Stimulated activated CD8-positive, alpha-beta memory T cell treated with anti-CD3 and anti-CD28 coated beads, Interleukin-12 subunit alpha, Interleukin-12 subunit beta, amount 100 ng/mL, for 4 hours (primary cell): ENCODE results near the gene C14orf180.

Experiments
- DNase-seq: peaks from one replicate; pipeline ENCODE4 v3.0.0-alpha.2; 2020; ENCODE audit warnings: low read depth

Gene C14orf180

GRCh38 chr14:104579507-104579906, at the start of gene C14orf180:
Gene C14orf180, plus strand, starts transcription at chr14:104579764. Its CDS starts 6,667 bp downstream, at chr14:104586431.
- no peak for DNase-seq

DNA sequence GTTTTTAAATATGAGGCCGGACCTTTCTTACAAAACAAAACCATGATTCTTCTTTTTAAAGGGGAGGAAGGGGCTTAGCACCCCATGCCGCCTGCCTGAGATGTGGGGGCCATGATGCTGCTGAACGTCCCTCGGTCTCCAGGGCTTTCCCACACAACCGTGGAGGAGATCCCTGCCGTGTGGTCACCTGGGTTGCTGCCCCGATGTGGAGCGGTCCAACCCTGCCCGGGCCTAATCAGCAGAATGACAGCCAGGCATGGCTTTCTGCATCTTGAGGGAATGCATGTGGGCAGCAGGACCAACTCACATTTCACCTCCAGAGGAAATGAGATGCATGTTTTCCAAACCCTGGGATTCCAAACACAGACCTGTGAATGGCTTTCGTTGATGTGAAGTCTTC, 48.9 kb upstream of the C14orf180 start:
- no peak for DNase-seq

DNA sequence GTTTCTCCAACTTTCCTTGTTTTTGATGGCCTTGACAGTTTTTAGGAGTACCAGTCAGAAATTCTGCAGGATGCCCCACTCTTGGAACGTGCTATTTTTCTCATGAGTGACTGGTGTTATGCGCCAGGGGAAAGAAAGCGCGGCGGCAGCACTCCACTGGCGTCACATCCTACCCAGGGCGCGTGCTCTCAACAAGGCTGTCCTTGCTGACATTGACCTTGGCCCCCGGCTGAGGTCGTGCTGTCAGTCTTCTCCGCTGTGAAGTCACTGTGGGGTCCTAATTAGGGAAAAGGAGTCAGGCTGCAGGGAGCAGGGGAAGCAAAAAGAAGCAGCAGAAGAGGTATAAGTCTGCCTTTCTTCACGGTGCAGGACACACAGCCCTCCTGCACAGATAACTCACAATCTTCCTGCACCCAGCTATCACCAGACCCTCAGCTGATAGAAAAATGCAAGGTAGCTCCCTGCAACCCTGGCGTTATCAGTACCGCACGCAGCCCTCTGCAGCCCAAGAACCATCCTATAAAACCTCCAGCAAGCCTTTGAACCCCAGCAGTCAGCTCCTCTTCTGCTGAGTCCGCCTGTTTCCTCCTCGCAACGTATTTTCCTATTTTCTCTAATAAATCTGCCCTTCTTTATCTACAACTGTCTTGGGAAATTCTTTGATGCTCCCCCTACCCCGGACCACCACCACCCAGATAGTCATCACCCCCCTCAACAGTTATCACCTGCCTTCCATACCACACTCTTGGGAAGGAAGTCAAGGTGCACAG, 48.0 kb upstream of the C14orf180 start:
- DNase-seq: no peak

GRCh38 chr14:104532191-104532555, 47.4 kb upstream of the C14orf180 start:
- DNase-seq: no peak

GRCh38 chr14:104534036-104534435, 45.5 kb upstream of the C14orf180 start:
- DNase-seq: no peak

DNA sequence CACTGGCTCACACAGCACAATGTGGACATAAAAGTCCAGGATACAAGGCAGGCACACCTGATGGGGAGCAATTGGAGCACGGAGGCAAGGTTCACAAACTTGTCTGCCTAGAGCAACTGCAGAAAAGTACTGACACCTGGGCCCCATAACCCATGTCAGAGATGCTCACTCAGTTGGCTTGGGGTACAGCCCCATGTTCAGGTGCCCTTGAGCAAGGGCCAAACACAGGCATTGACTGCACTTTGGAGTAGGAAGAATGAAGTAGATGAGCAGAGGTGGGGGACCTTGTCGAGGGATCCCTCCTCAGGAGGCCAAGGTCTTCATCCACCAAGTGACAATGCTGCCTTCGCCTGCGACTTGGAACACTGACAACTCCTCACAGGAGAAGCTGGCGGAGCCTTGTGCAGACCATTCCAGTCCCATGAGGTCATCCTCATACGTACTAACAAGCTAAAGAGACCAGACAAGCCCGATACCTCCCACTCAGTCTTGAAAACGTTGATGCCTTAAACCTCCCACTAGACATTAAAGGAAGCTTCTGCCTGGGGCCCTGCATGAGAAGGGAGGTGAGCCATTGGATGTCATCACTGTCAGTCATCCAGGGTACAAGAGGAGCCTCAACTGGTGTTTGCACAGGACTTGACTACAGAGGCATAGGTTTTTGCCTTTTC, 42.5 kb upstream of the C14orf180 start:
- no peak for DNase-seq

DNA sequence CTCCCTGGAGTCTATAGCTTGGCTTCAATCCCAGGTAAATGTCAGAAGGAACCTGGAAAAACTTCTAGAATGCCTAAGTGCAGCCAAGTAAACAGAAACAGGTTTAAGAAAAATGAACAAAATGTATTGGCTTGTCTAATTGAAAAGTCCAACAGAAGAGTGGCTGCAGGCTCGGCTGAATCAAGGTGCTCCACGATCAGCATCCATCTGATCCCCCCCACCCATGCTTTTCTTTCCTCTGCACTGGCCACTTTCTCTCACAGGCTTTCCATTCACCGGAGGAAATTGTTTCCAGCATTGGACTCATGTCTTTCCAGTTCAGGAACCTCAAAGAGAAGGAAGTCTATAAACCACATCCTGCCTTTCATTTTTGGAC, 42.0 kb upstream of the C14orf180 start:
- no peak for DNase-seq

DNA sequence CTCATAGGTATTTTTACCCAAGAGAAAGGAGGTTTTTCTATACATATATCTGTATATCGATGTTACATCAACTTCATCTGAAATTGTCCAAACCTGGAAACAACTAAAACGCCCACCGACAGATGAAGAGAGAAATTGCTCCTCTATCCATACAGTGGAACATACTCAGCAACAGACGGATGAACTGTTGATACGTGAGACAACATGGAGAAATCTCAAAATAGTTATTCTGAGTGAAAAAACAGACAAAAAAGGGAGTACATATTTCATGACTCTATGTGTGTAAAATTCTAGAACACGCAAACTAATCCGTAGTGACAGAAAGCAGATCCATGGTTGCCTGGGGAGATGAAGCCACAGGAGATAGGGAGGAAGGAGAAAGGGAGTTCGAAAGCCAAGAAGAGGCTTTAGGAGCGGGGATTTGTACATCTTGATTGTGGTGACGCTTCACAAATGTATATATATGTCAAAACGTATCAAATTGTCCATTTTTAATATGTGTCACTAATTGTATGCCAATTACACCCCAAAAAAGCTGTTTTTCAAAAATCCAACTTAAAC, 37.6 kb upstream of the C14orf180 start:
- no peak for DNase-seq

GRCh38 chr14:104542871-104543830, 36.4 kb upstream of the C14orf180 start:
- DNase-seq: no peak

DNA sequence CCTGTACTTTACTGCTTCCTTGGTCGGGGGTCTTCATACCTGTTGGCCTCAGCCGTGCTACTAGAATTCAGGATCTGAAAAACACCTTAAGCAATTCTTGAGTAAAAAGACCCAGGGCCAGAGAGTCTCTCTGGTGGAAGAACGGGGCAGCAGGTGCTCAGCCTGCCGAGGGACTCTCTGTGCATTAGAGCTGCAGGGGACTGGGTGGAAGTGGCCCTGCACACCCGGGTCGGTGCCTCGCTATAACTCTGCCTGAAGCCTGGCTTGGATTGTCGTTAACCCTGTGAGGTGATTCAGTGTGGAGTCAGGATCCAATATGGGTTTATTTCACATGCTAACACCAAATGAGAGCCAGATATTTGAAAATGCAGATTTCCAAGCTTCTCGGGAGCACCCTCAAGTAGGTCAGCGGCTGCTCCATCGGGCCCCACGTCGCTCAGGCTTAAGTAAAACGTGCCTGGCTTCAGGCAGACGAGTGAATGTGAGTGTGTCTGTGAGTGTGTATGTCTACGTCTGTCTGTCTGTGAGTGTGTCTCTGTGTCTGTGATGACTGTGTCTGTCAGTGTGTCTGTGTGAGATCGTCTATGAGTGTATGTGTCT, 35.1 kb upstream of the C14orf180 start:
- DNase-seq: no peak

DNA sequence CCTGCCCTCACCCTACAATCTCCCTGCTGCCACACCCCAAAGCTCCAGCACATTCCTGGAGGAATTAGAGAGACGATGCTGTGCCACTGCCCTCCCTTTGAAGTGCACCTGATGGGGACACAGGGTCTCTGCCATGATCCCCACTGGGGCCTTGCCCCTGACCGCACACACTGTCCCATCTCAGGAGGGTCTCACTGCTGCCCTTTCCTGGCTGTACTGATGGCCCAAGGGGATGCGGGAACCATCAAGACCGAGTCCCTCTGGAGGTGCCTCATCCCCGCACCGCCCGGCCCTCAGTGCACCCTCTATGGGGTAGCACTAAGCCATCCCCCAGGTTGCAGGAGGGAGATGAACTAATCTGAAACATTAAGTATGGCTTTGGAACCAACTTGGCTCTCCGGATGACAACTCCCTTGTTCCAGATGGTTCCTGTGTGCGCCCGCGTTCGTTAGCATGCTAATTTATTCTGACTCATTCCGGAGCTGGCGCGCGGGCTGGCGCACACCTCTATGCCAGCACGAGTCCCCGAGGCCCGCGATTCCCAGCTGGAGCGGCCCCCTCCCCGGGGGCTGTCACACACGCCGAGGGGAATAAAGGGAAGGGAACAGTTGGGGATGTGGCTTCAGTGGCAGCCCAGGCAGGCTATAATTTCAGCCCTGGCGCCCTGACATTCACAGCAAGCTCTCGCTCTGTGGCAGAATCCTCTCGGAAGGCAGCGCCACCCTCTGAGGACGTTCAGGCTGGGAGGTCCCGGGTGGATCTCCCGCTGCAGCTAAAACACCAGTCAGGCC, 34.2 kb upstream of the C14orf180 start:
- DNase-seq: no peak

DNA sequence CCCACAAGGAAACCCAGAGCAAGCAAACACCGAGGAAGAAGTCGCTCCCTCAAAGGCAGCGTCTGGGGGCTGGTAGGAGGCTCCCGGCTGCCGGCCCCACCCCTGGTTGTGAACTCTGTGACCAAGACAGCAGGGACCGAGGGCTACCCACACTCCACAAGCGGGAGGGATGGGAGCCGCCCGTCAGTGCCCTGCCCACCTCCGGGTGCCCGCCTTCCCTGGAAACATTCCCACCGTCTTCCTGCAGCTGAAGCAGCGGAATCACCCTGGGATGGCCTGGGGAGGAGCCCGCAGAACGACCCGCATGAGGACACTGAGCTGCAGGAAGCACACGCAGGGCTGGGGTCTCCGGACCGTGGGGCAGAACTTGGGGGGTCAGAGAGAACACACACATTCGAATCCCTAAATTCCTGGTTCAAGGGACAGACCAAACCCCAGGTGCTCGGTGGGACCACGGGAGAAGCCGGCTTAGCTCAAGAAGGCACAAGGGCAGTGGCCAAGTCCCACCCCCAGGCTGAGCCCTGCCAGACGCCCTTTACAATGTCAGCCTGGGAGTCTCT, 33.5 kb upstream of the C14orf180 start:
- DNase-seq: no peak

DNA sequence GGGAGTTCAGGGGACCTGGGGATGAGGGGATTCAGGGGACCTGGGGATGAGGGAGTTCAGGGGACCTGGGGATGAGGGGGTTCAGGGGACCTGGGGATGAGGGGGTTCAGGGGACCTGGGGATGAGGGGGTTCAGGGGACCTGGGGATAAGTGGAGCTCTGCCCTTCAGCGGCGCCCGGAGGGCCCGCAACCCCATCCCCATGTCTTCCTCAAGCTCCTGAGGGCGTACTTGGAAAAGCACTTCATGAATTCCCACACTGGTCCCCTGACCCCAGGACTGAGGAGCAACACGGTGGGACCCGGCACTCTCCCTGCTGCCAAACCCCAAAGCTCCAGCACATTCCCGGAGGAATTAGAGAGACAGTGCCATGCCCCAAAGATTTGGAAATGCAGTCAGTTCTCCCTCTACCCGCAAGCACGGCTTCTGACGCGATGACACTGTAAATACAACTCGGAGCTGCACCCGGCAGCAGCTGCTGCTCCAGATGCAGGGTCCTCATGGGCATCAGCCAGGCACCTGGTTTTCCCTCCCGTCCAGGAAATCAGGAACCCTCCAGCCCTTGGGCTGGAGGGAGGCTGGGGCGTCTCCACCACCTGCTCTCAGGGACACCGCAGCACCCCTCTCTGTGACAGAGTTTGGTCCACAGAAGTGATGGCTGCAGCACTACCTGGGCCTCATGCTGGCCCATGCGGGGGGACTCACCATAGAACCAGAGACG, 32.8 kb upstream of the C14orf180 start:
- DNase-seq: no peak

- DNase-seq: no peak
These were observed 32.1 kb upstream of the C14orf180 start for GRCh38 chr14:104547310-104547997.

GRCh38 chr14:104547998-104548700, 31.4 kb upstream of the C14orf180 start:
- no peak for DNase-seq

DNA sequence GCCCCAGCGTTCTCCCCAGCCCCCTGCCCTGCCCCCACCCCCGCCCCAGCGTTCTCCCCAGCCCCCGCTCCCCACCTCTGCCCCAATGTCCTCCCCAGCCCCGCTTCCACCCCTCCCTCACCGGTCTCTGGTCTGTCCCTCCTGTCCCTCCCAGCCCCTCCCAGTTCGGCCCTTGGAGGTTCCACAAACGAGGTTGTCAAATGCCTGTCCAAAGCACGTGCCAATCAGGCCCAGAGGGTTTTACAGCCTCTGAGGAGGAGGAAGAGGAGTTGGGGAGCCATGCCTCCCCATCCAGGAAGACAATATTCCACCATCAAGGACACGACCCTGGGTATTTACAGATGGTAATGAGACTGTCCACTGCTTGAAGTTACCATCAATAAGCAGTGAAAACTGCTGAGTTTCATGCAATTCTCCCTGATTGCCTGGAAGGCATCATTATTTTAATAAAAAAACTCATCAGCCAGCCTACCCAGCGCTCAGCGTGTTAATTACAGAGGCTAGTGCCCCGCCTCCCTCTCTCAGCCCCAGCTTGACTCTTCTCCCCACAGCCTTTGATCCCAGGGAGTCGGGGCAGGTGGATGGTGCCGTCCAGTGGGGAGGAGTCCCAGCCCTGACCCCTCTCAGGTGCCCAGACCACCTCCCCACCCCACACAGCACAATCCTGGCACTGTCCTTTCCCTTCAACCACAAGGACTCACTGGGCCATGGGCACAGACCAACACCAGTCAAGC, 30.6 kb upstream of the C14orf180 start:
- DNase-seq: no peak

GRCh38 chr14:104549536-104550339, 29.8 kb upstream of the C14orf180 start:
- DNase-seq: no peak
